Skin of body (tissue), 2 donors: ENCODE measurements around the gene KRT16. TPM values are rescaled to one million over a fixed set of nuclear protein-coding genes. Genes with fewer than 3 reads are reported as not detected.
"Not testable (repeated sequence)": the region's sequence is repeated elsewhere in the genome, so short reads cannot be mapped to it uniquely, and the experiment has no call there.

Experiments used
- DNase-seq: peaks from one replicate; lab custom pipeline; 2025; lab: John Stamatoyannopoulos, UW
- total RNA-seq: library from RNA; depleted of rRNA; stranded (reverse); fragments of >200 nt; gene quantifications from one replicate; pipeline ENCODE4 v1.2.3, GENCODE V29; 2014

The KRT16 gene
- total RNA-seq, 1 donor from 2014 or later = 142 TPM

GRCh38 chr17:41585301-41586056 is 27.1 kb downstream of the KRT16 start:
- DNase-seq = no peak

- DNase-seq = not testable (repeated sequence)
Measured at GRCh38 chr17:41584331-41584927, 28.1 kb downstream of the KRT16 start.

GRCh38 chr17:41583137-41584127 is 29.1 kb downstream of the KRT16 start:
- no peak for DNase-seq

- DNase-seq = not testable (repeated sequence)
Measured at GRCh38 chr17:41582061-41582968, 30.3 kb downstream of the KRT16 start.

GRCh38 chr17:41581366-41582060 is 31.1 kb downstream of the KRT16 start:
- DNase-seq = no peak

DNA sequence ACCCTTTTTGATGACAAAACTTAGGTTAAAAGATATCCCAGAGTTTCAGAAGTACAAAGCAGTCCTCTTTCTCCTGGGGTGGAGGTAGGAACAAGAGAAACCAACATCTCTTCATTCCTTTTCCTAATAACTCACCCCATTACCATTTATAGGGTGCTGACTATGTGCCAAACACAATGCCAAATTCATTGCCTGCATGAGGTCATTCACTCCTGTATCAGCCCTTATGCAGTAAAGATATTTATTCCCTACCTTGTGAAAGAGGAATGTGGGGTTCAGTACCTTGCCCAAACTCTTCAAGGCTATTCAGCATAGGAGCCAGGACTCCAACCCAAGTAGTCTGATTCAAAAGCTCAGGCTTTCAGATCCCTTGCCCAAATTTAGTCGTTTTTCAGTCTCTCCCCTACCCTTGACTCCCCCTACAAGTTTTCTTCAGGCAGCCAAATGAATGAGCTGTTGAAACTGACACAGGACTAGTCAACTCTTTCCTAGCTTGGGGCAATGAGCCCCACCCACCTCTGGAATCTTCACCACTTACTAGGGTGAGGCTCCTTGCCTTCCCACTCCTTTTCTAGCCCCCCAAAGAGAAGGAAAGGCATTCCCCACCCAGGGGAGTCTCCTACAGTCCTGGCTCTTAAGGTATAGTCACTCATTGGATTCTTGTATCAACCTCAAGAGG is 31.7 kb downstream of the KRT16 start:
- peak; percentile 15 for DNase-seq

DNA sequence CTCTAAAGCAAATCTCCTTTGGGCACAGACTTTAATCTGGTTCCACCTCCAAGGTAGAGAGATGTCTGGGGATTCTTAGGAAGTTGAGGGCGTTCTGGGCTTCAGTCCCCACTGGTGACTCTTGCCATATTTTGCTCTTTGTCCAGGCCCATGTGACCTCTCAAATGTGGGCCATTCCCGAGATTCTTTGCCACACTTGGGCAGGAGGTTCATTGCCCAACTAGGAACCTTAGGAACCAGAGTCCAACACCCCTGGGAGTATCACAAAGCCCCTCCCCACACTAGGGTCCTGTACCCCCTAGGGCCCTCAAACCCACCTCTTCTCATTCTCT is 32.4 kb downstream of the KRT16 start:
- DNase-seq = no peak

GRCh38 chr17:41579484-41580243 is 32.9 kb downstream of the KRT16 start:
- DNase-seq = peak; percentile 39

DNA sequence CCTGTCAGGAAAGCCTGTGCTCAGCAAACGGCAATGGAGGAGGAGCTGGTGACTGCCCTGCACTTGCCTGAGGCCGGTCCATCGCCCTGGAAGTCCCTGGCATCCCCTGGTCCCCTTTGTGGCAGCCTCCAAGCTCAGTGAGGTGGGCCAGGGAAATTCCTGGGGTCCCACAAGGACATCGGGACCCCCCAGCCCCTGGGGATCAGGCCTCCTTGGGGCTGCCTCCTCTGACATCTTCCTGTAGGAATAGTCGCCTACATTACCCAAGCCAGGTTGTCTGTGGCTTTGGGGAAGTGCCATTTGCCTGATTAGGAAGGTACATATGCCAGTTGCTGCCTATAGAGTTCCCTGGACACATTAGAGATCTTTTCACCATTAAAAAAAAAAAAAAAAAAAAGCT is 33.6 kb downstream of the KRT16 start:
- no peak for DNase-seq

GRCh38 chr17:41578538-41578937 is 34.0 kb downstream of the KRT16 start:
- DNase-seq = no peak

DNA sequence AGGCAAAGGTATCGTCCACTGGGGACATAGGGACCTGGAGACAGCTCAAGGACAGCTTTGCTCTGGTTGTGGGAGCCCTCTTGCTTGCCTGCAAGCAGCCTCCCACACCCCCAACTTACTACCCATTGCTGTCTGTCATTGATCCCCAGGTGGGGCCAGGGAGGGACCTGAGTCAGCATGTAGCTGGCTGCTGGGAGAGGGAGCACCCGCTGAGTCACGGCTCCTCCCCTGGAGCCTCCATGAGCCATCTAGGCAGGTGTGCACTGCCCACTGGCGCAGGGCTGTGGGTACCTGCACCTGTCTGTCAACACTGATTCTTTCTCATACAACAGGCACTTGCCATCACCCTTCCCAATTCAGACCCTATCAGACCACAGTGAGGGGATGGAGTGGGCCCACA is 35.8 kb downstream of the KRT16 start:
- DNase-seq = not testable (repeated sequence)

- DNase-seq = no peak
Measured at GRCh38 chr17:41575336-41575735, 37.2 kb downstream of the KRT16 start.

DNA sequence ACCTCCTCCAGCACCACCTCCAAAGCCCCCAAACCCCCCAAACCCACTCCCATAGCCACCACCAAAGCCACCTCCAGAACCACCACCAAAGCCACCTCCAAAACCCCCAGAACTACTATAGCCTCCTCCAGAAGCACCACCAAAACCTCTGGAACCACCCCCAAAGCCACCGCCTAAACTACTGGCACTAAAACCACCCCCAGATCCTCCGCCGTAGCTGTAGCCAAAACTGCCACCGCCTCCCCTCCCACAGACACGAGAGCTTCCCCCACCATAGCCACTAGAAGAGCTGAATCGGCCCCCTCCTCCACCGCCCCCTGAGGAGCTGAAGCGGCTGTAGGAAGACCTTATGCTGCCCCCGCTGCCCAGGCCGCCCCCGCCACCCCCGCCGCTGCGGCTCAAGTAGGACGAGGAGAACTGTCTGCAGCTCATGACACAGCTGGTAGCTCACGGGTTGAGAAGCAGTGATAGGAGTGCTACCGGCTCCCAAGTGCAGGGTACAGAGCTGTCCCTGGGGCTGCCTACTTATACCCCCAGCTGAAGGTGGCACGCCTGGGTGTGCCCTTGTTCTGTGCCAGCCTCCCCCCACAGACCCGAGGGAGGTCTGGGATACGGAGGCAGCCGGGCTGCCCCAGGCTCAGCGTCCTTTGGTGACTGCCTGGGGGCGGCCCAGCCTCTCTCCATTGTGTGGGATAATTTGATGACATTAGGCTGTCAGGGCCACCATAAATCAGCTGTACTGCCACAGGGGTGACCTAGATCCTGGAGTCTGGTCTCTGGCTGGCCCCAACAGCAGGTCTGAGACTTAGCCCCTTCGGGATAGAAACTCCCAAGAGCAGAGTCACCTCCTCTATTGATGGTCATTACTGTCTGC is 40.8 kb downstream of the KRT16 start, which contains the start of gene KRT9:
Gene KRT9, minus strand, starts transcription at position 499 of the 874 bp plus-strand sequence. Its CDS starts 67 bp downstream, at position 432.
- no peak for DNase-seq

DNA sequence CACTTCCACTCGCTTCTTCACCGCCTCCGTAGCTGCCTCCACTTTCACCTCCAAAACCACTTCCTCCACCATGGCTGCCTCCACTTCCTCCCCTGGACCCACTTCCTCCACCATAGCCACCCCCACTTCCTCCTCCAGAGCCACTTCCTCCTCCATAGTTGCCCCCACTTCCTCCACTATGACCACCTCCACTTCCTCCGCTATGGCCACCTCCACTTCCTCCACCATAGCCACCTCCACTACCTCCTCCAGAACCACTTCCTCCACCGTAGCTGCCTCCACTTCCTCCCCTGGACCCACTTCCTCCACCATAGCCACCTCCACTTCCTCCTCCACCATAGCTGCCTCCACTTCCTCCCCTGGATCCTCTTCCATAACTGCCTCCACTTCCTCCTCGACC is 45.2 kb downstream of the KRT16 start:
- no peak for DNase-seq

GRCh38 chr17:41565338-41565737 is 47.2 kb downstream of the KRT16 start:
- no peak for DNase-seq

DNA sequence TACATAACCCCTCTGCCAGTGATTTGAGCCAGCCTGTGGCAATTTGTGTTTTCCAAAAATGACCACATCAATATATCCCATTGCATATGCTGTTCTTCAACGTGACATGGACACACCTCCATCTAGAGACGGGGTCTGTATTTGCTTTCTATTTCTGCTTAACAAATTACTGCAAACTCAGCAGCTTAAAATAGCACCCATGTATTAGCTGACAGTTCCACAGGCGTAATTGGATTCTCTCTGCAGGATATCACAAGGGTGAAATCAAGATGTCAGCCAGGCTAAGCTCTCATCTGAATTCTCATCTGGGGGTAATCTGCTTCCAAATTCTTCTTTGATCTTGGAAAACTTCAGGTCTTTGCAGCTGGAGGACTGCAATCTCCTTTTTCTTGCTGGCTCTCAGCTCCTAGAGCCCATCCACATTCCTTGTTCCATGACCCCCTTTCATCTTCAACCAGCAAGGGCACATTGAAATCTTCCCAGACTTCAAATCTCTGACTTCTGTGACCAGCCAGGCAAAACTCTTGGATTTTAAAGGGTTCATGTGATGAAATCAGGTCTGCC is 48.9 kb downstream of the KRT16 start:
- no peak for DNase-seq

DNA sequence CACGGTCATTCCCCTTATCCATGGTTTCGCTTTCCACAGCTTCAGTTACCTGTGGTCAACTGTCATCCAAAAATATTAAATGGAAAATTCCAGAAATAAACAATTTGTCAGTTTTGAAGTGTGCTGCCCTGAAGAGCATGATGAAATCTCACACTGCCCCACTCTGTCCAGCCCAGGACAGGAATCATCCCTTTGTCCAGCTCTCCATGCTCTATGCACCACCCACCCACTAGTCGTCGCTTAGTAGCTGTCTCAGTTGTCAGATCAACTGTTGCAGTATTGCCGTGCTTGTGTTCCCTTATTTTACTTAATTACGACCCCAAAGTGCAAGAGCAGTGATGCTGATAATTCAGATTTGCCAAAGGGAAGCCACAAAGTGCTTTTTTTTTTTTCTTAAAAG is 51.0 kb downstream of the KRT16 start:
- DNase-seq = no peak
